Upper lobe of right lung (tissue), 1 donor: ENCODE results near the gene GCG. TPM values are rescaled to one million over a fixed set of nuclear protein-coding genes. Genes with fewer than 3 reads are reported as not detected.

Source experiments
- ATAC-seq: fragments of 200-7000 bp; cut with Tn5 transposase; one replicate; pipeline ENCODE4 v1.9.1; 2020; ENCODE audit warnings: mild to moderate bottlenecking, moderate library complexity
- DNase-seq: peaks from one replicate; pipeline ENCODE4 v3.0.0-alpha.2; 2020
- H3K27ac ChIP-seq: fragments of 200-600 bp; one replicate; pipeline ENCODE4 v1.8.0; 2022
- H3K27me3 ChIP-seq: fragments of 200-600 bp; one replicate; pipeline ENCODE4 v1.8.0; 2022; ENCODE audit warnings: mild to moderate bottlenecking
- H3K36me3 ChIP-seq: fragments of 200-600 bp; one replicate; pipeline ENCODE4 v1.8.0; 2022
- H3K4me1 ChIP-seq: fragments of 200-600 bp; one replicate; pipeline ENCODE4 v1.8.0; 2022
- H3K4me3 ChIP-seq: fragments of 200-600 bp; one replicate; pipeline ENCODE4 v1.8.0; 2022; ENCODE audit warnings: mild to moderate bottlenecking
- H3K9me3 ChIP-seq: fragments of 200-600 bp; one replicate; pipeline ENCODE4 v1.8.0; 2022
- intact Hi-C: fragments of 100-400 bp; cut with DNase I; formaldehyde crosslinking; loops from one replicate; pipeline ENCODE4 v1.11.0; 2022
- total RNA-seq: library from RNA; stranded (reverse); fragmentation: NEBNext Ultra II Directional; extraction: Animal tissue kit (Norgen Biotek cat#: 25700); gene quantifications from one replicate; pipeline ENCODE4 v1.2.1, GENCODE V29; 2021
- TF ChIP-seq, protein P1 (sequence below): fragments of 200-600 bp; IDR thresholded peaks from one replicate; pipeline ENCODE4 v1.8.0; 2022; ENCODE audit warnings: antibody characterized with exemption
- donor health status: DM: no; HTN: yes; CAD: no; lungs with severe emphysema.

The GCG gene
- total RNA-seq, 1 donor from 2014 or later = not detected

DNA sequence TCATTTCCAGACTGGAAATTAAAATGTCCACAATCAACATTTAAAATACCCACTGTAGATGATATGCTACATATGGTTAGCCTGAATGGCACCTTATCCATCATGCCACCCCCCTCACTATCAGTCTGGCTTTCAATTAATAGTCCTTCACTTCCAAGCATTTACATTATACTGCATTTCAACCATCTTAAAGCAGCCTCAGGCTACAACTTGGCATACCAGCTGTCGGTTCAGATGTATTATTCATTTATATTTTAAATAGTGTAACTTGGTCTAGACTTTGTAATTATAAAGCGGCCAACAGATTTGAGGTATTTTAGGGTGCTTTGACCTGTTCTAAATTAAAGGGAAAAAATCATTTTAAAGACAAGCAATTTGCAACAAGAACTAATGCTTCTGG, 2.6 kb downstream of the GCG start:
- Histone ChIP-seq H3K36me3 (no peaks in the 10 kb centered on the region), H3K27me3 (peaks cover 16% of the 10 kb centered on the region), H3K4me1 (no peaks in the 10 kb centered on the region), H3K27ac (no peak overlapping the region), H3K9me3 (no peaks in the 10 kb centered on the region), H3K4me3 (no peak overlapping the region)
- TF ChIP-seq, protein P1, sequence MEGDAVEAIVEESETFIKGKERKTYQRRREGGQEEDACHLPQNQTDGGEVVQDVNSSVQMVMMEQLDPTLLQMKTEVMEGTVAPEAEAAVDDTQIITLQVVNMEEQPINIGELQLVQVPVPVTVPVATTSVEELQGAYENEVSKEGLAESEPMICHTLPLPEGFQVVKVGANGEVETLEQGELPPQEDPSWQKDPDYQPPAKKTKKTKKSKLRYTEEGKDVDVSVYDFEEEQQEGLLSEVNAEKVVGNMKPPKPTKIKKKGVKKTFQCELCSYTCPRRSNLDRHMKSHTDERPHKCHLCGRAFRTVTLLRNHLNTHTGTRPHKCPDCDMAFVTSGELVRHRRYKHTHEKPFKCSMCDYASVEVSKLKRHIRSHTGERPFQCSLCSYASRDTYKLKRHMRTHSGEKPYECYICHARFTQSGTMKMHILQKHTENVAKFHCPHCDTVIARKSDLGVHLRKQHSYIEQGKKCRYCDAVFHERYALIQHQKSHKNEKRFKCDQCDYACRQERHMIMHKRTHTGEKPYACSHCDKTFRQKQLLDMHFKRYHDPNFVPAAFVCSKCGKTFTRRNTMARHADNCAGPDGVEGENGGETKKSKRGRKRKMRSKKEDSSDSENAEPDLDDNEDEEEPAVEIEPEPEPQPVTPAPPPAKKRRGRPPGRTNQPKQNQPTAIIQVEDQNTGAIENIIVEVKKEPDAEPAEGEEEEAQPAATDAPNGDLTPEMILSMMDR = no peak
- intact Hi-C loops = no loop called here
- no peak for DNase-seq
- no peak for ATAC-seq

DNA sequence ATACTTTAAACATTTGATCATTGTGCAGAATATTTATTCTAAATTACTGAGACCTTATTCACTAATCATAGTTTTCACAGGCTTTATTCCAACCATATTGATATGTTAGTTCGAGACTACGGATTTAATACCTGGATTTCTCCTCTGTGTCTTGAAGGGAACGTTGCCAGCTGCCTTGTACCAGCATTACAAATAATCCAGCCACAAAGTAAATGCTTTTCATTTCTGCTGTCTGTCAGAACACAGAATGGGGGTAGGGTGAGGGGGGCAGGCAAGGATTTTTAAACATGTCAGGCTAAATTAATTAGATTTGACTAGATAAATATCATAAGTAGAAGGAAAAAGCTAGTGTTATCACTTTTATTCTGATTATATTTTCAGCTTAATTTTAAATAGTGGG, 3.1 kb downstream of the GCG start:
- Histone ChIP-seq H3K27me3 (peaks cover 16% of the 10 kb centered on the region), H3K4me1 (no peaks in the 10 kb centered on the region), H3K9me3 (no peaks in the 10 kb centered on the region), H3K27ac (no peak overlapping the region), H3K36me3 (no peaks in the 10 kb centered on the region), H3K4me3 (no peak overlapping the region)
- intact Hi-C loops = no loop called here
- ATAC-seq = no peak
- DNase-seq = no peak
- TF ChIP-seq, protein P1 = no peak

GRCh38 chr2:162143969-162144368, 8.1 kb downstream of the GCG start:
- intact Hi-C loops = no loop called here

DNA sequence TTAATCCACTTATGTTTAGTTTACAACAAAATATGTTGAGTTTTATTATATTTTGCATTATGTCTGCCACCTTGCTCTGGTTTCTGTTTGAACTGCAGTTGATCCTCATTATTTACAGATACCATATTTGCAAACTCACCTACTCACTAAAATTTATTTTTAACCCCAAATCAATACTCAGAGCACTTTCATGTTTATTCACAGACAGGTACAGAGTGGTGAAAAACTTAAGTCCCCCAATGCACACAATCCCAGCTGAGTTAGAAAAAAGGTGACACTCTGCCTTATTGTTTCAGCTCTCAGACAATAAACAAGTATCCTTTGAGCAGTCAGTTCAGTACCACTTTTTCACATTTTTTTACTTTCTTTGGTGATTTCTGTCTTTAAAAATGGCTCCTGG, 13.7 kb downstream of the GCG start:
- Histone ChIP-seq H3K27me3 (no peaks in the 10 kb centered on the region), H3K4me1 (no peaks in the 10 kb centered on the region), H3K9me3 (no peaks in the 10 kb centered on the region), H3K4me3 (no peak overlapping the region), H3K27ac (no peak overlapping the region), H3K36me3 (no peaks in the 10 kb centered on the region)
- ATAC-seq (no peak), DNase-seq (no peak)
- TF ChIP-seq, protein P1 = no peak
- intact Hi-C loops = no loop called here

More at GRCh38 chr2:162143969-162144368, 8.1 kb downstream of the GCG start:
- Histone ChIP-seq H3K27ac (no peak overlapping the region), H3K9me3 (no peaks in the 10 kb centered on the region), H3K4me1 (no peaks in the 10 kb centered on the region), H3K4me3 (no peak overlapping the region), H3K36me3 (no peaks in the 10 kb centered on the region), H3K27me3 (no peaks in the 10 kb centered on the region)
- TF ChIP-seq, protein P1 = no peak
- DNase-seq (no peak), ATAC-seq (no peak)

DNA sequence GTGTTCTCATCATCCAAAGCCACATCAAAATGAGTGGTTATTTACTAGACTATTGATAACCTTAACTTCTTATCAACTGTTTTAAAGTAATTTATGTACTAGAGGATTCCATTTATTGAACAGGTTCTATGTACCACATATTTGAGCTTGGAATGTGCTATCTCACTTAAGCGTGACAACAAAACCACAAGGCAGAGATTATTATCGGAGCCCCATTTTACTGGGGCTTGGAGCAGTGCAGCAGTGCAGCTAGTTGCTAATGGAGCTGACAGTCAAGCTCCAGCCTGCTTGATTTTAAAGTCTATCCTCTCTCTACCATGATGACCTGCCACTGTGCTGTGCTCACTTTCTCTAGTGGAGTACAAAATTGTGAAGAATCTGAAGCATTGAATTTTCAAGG, 24.6 kb downstream of the GCG start:
- Histone ChIP-seq H3K4me3 (no peak overlapping the region), H3K27me3 (no peaks in the 10 kb centered on the region), H3K36me3 (no peaks in the 10 kb centered on the region), H3K27ac (no peak overlapping the region), H3K9me3 (no peaks in the 10 kb centered on the region), H3K4me1 (no peaks in the 10 kb centered on the region)
- TF ChIP-seq, protein P1 = no peak
- intact Hi-C loops = loop anchor here (10.0 kb wide), 1 partner anchor 123 kb away; no protein-coding TSS in a partner anchor
- no peak for ATAC-seq
- no peak for DNase-seq

DNA sequence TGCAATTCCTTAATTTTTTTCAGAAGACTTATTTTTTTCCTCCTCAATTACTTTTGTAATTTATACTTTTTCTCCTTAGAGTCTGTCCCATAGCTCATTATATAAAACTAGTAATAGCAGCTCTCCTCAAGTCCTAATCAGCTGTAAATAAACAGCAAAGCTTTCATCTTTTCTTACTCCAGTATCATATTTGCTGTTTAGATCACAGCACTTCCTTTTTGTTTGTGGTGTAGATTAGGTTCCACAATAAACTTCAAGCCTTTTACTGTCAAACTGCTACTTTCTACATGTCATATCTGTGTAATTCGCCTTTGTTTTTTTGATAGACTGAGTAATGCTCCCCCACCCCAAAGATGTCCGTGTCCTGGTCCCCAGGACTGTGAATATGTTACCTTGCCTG, 25.5 kb downstream of the GCG start:
- Histone ChIP-seq H3K9me3 (no peaks in the 10 kb centered on the region), H3K4me3 (no peak overlapping the region), H3K27me3 (no peaks in the 10 kb centered on the region), H3K27ac (no peak overlapping the region), H3K4me1 (no peaks in the 10 kb centered on the region), H3K36me3 (no peaks in the 10 kb centered on the region)
- intact Hi-C loops = loop anchor here (10.0 kb wide), 1 partner anchor 122 kb away; no protein-coding TSS in a partner anchor
- DNase-seq (no peak), ATAC-seq (no peak)
- TF ChIP-seq, protein P1 = no peak
